Measurements from ENCODE around the gene CES1.
"Not testable (repeated sequence)": the region's sequence is repeated elsewhere in the genome, so short reads cannot be mapped to it uniquely, and the experiment has no call there.

CES1 gene

GRCh38 chr16:55832773-55833691, at the start of gene CES1:
Gene CES1 (minus strand): TSS chr16:55833096. CDS start chr16:55833055, 41 bp downstream.
- peak; percentile 97 for DNase-seq

DNA sequence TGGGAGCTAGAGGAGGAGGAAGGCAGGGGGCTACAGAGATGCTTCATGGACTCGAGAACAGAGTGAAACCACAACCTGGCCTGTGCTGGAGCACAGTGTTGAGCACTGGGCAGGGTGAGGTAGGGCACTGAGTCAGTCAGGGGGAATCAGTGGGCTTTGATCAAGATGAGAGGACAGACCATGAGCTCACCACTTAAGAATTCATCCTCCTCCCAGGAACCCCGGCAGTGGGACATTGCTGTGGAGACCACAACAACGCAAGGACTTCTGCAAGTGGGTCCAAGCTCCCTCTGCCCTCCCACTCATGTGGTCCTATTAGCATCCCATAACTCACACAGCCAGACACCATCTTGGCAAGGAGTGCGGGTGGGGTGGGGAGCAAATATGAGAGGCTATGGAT, 44.0 kb upstream of the CES1 start:
- DNase-seq = no peak

GRCh38 chr16:55875273-55875672, 42.4 kb upstream of the CES1 start, which contains the start of gene CES5A:
Gene CES5A (minus strand): TSS chr16:55875373. CDS start chr16:55875221, 152 bp downstream.
- DNase-seq = no peak

GRCh38 chr16:55873122-55873521, 40.2 kb upstream of the CES1 start:
- DNase-seq = no peak

GRCh38 chr16:55872130-55872529, 39.2 kb upstream of the CES1 start:
- no peak for DNase-seq

- no peak for DNase-seq
Measured at GRCh38 chr16:55871411-55872038, 38.6 kb upstream of the CES1 start.

DNA sequence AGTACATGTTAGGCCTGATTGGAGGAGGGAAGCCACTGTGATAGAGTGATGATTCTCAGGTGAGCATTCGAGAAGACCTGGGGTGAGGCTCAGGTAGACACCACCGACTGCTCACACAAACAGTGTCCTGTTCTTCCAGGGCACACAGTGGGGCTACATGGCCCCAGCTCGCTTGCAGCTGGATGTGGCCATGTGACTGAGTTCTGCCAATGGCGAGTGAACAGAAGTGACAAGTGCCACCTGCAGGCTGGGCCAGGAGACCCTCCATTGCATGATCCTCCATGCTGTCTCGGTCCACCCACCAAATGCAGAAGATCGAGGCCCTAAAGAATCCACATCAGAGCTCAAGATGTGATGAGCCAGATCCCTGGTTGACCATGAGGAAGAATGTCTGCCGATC, 36.1 kb upstream of the CES1 start:
- no peak for DNase-seq

DNA sequence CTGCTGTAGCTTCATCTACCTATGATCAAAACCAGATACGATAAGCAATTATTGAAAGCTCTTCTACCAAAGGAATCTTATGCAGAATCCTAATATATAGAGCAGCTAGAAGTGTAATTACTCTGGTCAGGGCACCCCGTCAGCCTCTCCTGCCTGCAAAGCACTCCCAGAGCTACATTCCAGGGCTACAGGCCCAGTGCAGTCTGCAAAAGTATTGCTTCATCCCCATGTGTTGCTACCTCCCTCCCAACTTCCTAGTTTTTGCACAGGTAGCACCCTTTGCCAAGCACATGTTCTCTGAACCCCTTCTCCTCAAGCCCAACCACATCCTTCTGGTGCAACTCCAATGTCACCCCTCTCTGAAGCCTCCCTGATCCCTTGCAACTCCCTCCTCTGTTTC, 35.2 kb upstream of the CES1 start:
- no peak for DNase-seq

GRCh38 chr16:55861288-55861687, 28.4 kb upstream of the CES1 start:
- DNase-seq = no peak

DNA sequence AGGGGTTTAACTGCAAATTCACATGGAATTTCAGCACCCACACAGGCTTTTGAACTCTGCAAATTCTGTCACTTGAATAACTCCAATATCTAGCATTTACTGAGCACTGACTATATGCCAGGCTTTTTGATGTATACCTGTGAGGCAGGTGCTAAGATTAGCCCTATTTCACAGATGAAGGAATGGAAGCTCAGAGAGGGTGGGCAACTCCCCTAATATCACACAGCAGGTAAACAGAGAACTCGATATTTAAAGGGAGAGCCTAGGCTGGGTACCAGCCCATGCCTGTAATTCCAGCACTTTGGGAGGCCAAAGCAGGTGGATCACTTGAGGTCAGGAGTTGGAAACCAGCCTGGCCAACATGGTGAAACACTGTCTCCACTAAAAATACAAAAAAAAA, 24.8 kb upstream of the CES1 start:
- not testable (repeated sequence) for DNase-seq

DNA sequence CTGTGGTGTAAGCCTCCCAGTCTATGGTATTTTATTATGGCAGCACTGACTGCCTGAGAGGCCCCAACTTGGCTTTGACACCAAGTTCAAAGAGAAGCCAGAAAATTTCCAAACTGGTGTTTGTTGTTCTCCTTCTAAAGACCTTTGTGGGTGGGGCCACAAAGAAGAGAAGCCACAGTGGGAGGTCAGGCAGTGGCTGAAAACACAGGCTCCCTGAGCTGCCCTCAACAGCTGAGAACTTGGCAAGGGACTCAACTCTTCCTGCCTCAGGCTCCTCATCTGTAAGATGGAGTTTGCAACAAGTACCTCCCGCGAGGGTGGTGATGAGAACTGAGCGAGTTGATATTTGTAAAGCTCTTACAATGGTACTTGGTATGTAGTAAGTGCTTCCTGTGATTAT, 24.1 kb upstream of the CES1 start:
- no peak for DNase-seq

GRCh38 chr16:55853114-55853513, 20.2 kb upstream of the CES1 start:
- peak; percentile 63 for DNase-seq

GRCh38 chr16:55849536-55849935, 16.6 kb upstream of the CES1 start:
- no peak for DNase-seq

DNA sequence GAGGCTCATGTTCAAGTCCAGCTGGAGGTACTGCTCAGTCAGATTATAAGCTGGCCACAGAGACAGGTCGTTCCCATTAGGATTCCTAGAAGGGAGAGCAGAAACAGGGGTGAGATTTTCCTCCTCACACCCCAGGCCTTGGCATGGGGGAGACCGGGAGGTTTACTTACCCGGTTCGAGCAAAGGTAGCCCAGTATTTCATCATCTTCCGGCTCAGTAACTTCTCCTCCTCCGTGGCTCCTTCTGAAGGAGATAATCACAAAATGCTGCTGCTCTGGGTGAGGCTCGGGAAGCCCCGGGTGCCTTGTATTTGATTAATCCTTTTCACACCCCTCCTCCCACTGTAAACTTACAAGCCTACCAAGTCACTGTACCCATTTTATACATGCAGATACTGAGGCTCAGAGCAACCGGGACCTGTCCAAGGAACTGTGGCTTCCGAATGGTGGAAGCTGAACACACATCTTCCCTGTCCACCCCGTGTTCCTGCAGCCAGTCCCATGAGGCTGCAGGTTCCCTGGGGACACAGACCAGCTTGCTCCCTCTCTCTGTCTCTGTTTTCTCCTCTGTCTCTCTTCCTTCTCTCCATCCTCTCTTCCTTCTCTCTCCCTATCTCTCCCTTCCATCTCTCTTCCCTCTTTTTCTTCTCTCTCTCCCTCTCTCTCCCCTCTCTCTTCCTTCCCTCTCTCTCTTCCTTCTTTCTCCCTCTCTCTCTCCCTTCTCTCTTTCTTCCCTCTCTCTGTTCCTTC, 13.9 kb upstream of the CES1 start:
- no peak for DNase-seq

DNA sequence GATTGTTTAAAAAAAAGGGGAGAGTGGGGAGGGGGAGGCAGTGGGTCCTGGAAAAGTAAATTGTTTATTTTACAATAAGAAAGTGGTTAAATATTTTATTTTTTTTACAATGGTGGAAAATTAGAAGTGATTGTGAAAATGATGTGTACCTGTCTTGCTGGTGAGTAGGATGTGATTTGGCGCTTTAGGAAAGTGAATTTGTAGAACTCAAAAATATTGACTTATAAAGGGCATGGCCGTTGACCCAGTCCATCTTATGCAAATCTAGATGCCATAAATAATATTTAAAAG, 10.2 kb upstream of the CES1 start:
- DNase-seq = no peak

- peak; percentile 28 for DNase-seq
Measured at GRCh38 chr16:55842369-55843104, 9.6 kb upstream of the CES1 start.

- DNase-seq = peak; percentile 98
Measured at GRCh38 chr16:55839115-55839514, 6.2 kb upstream of the CES1 start.

GRCh38 chr16:55836158-55836611, 3.3 kb upstream of the CES1 start:
- DNase-seq = peak; percentile 33

GRCh38 chr16:55835581-55835980, 2.7 kb upstream of the CES1 start:
- DNase-seq = peak; percentile 88

DNA sequence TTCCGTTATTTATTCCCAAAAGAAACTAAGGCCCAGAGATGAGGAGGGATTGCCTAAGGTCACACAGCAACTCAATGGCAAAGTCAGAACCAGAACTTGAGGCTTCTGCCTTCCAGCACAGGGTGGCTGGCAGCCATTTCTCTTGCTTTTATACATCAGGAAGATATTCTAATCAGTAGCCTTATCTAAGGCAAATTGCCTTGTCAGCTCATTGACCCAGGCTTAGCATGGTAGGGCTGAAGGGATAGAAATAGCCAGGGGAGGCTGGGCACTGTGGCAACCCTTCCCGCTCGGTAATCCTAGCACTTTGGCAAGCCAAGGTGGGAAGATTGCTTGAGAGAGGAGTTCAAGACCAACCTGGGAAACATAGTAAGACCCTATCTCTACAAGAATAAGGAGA, 2.3 kb upstream of the CES1 start:
- DNase-seq = not testable (repeated sequence)

DNA sequence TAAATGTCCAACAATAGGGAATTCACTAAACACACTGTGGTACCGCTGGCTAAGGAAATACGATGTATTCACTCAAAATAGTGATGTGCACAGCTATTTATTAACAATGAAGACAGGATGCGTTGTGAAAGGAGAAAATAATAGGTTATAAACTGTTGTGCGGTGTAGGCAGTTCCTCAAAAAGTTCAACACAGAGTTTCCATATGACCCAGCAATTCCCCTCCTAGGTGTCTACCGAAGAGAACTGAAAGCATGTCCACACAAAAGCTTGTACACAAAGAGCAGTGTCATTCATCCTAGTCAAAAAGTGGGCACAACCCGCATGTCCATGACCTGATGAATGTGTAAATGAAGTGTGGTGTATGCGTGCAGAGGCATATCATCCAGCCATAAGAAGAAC, 1.2 kb upstream of the CES1 start:
- peak; percentile 97 for DNase-seq

DNA sequence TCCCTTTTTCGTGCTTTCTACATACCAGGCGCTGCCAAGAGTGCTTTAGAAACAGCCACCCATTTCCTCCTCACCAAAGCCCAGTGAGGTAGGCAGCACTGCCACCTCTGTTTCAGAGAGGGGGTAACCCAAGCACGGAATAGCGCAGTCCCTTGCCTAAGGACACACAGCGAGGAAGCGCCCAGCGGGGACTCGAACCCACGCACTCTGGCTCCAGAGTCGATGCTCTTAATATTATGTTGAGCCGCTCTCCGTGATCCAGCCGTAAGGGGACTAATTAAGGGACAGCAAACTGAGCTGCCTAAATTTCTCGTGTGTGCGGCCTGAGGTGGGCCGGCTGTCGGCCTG, 497 bp downstream of the CES1 start:
- DNase-seq = peak; percentile 16
